NCI-H446 (cell line): ENCODE measurements around the gene CACNB4.
"Not testable (repeated sequence)": the region's sequence is repeated elsewhere in the genome, so short reads cannot be mapped to it uniquely, and the experiment has no call there.

ENCODE experiments used
- DNase-seq, 2 experiments: peaks; one replicate each; lab custom pipeline; 2025; lab: John Stamatoyannopoulos, UW

CACNB4 gene

GRCh38 chr2:151817929-151818328 lies 280.9 kb downstream of the CACNB4 start:
- no peak for DNase-seq

GRCh38 chr2:151816843-151817242 lies 282.0 kb downstream of the CACNB4 start:
- no peak for DNase-seq

GRCh38 chr2:151815821-151816489 lies 282.9 kb downstream of the CACNB4 start:
- DNase-seq: no peak

- no peak for DNase-seq
Observed at GRCh38 chr2:151810489-151810888, 288.4 kb downstream of the CACNB4 start.

- DNase-seq: no peak
Observed at GRCh38 chr2:151809073-151809383, 289.8 kb downstream of the CACNB4 start.

- DNase-seq: no peak
Observed at GRCh38 chr2:151808258-151809072, 290.4 kb downstream of the CACNB4 start.

- no peak for DNase-seq
Observed at GRCh38 chr2:151805961-151806360, 292.9 kb downstream of the CACNB4 start.

- no peak for DNase-seq
Observed at GRCh38 chr2:151805343-151805742, 293.5 kb downstream of the CACNB4 start.

- DNase-seq: no peak
Observed at GRCh38 chr2:151803811-151804210, 295.0 kb downstream of the CACNB4 start.

- no peak for DNase-seq
Observed at GRCh38 chr2:151802315-151802714, 296.5 kb downstream of the CACNB4 start.

GRCh38 chr2:151799886-151800292 lies 299.0 kb downstream of the CACNB4 start:
- no peak for DNase-seq

- no peak for DNase-seq
Observed at GRCh38 chr2:151796774-151797173, 302.1 kb downstream of the CACNB4 start.

GRCh38 chr2:151795646-151796240 lies 303.1 kb downstream of the CACNB4 start:
- DNase-seq: no peak

- DNase-seq: not testable (repeated sequence)
Observed at GRCh38 chr2:151794422-151794821, 304.4 kb downstream of the CACNB4 start.

- no peak for DNase-seq
Observed at GRCh38 chr2:151793123-151793522, 305.7 kb downstream of the CACNB4 start.

GRCh38 chr2:151792589-151792988 lies 306.3 kb downstream of the CACNB4 start:
- no peak for DNase-seq

GRCh38 chr2:151791545-151791944 lies 307.3 kb downstream of the CACNB4 start:
- DNase-seq: no peak

- DNase-seq: no peak
Observed at GRCh38 chr2:151790689-151791088, 308.2 kb downstream of the CACNB4 start.

- no peak for DNase-seq
Observed at GRCh38 chr2:151789055-151789834, 309.6 kb downstream of the CACNB4 start.

- no peak for DNase-seq
Observed at GRCh38 chr2:151786483-151786882, 312.4 kb downstream of the CACNB4 start.

- no peak for DNase-seq
Observed at GRCh38 chr2:151786077-151786476, 312.8 kb downstream of the CACNB4 start.

- no peak for DNase-seq
Observed at GRCh38 chr2:151783133-151783520, 315.7 kb downstream of the CACNB4 start.
